Rectal smooth muscle tissue (tissue), 1 donor: ENCODE data around the gene CAPZB.
"Not testable (repeated sequence)": the region's sequence is repeated elsewhere in the genome, so short reads cannot be mapped to it uniquely, and the experiment has no call there.

Experiments used
- H3K27ac ChIP-seq: one replicate; pipeline ENCODE4 v1.7.0; 2013; ENCODE audit warnings: low read depth, low read length, inconsistent platforms
- H3K27me3 ChIP-seq: one replicate; pipeline ENCODE4 v1.7.0; 2013; ENCODE audit warnings: low read length; ENCODE audit not compliant: control insufficient read depth, insufficient read depth
- H3K36me3 ChIP-seq: one replicate; pipeline ENCODE4 v1.7.0; 2013; ENCODE audit warnings: low read length; ENCODE audit not compliant: control insufficient read depth, insufficient read depth
- H3K4me1 ChIP-seq: one replicate; pipeline ENCODE4 v1.7.0; 2013; ENCODE audit warnings: low read length; ENCODE audit not compliant: control insufficient read depth, insufficient read depth
- H3K4me3 ChIP-seq: one replicate; pipeline ENCODE4 v1.7.0; 2013; ENCODE audit warnings: low read length
- H3K9ac ChIP-seq: one replicate; pipeline ENCODE4 v1.7.0; 2013; ENCODE audit warnings: low read length

The CAPZB gene

GRCh38 chr1:19485362-19486187, at the start of gene CAPZB:
CAPZB (minus strand) TSS chr1:19485539; CDS start chr1:19485438, 101 bp downstream.
- Histone ChIP-seq H3K4me1 (peaks cover 42% of the 10 kb centered on the region), H3K9ac (peak within 1 kb of the TSS; percentile 92), H3K27ac (peak within 1 kb of the TSS; percentile 98), H3K27me3 (no peaks in the 10 kb centered on the region), H3K4me3 (peak within 1 kb of the TSS; percentile 84), H3K36me3 (no peaks in the 10 kb centered on the region)

GRCh38 chr1:19534281-19534680, 48.9 kb upstream of the CAPZB start:
- Histone ChIP-seq H3K36me3 (no peaks in the 10 kb centered on the region), H3K4me3 (no peak overlapping the region), H3K27me3 (no peaks in the 10 kb centered on the region), H3K4me1 (peaks cover 22% of the 10 kb centered on the region), H3K27ac (no peak overlapping the region), H3K9ac (no peak overlapping the region)

GRCh38 chr1:19533626-19534025, 48.3 kb upstream of the CAPZB start:
- peak overlapping the region; percentile 90 for H3K27ac ChIP-seq
- no peak overlapping the region for H3K9ac ChIP-seq
- peaks cover 22% of the 10 kb centered on the region for H3K4me1 ChIP-seq
- H3K4me3 ChIP-seq = no peak overlapping the region
- H3K27me3 ChIP-seq = no peaks in the 10 kb centered on the region
- H3K36me3 ChIP-seq = no peaks in the 10 kb centered on the region

- Histone ChIP-seq H3K4me3 (no peak overlapping the region), H3K27me3 (no peaks in the 10 kb centered on the region), H3K36me3 (no peaks in the 10 kb centered on the region), H3K9ac (no peak overlapping the region), H3K4me1 (peaks cover 22% of the 10 kb centered on the region), H3K27ac (peak overlapping the region; percentile 90)
Measured at GRCh38 chr1:19532519-19532918, 47.2 kb upstream of the CAPZB start.

GRCh38 chr1:19529664-19530063, 44.3 kb upstream of the CAPZB start:
- Histone ChIP-seq H3K27me3 (no peaks in the 10 kb centered on the region), H3K4me3 (no peak overlapping the region), H3K9ac (no peak overlapping the region), H3K36me3 (no peaks in the 10 kb centered on the region), H3K27ac (peak overlapping the region; percentile 84), H3K4me1 (peaks cover 22% of the 10 kb centered on the region)

GRCh38 chr1:19528438-19528837, 43.1 kb upstream of the CAPZB start:
- H3K27ac ChIP-seq = no peak overlapping the region
- H3K27me3 ChIP-seq = no peaks in the 10 kb centered on the region
- no peaks in the 10 kb centered on the region for H3K36me3 ChIP-seq
- H3K4me1 ChIP-seq = peaks cover 16% of the 10 kb centered on the region
- no peak overlapping the region for H3K9ac ChIP-seq
- H3K4me3 ChIP-seq = no peak overlapping the region

- no peaks in the 10 kb centered on the region for H3K27me3 ChIP-seq
- H3K27ac ChIP-seq = no peak overlapping the region
- H3K36me3 ChIP-seq = no peaks in the 10 kb centered on the region
- H3K9ac ChIP-seq = no peak overlapping the region
- peaks cover 7% of the 10 kb centered on the region for H3K4me1 ChIP-seq
- H3K4me3 ChIP-seq = no peak overlapping the region
Measured at GRCh38 chr1:19525607-19526545, 40.5 kb upstream of the CAPZB start.

- no peak overlapping the region for H3K4me3 ChIP-seq
- H3K27ac ChIP-seq = no peak overlapping the region
- H3K9ac ChIP-seq = no peak overlapping the region
- H3K27me3 ChIP-seq = no peaks in the 10 kb centered on the region
- no peaks in the 10 kb centered on the region for H3K36me3 ChIP-seq
- H3K4me1 ChIP-seq = peaks cover 2% of the 10 kb centered on the region
Measured at GRCh38 chr1:19524791-19525190, 39.5 kb upstream of the CAPZB start.

GRCh38 chr1:19522570-19522969, 37.2 kb upstream of the CAPZB start:
- H3K27ac ChIP-seq, H3K4me1 ChIP-seq, H3K9ac ChIP-seq, H3K4me3 ChIP-seq, H3K27me3 ChIP-seq, H3K36me3 ChIP-seq: not testable (repeated sequence)

- Histone ChIP-seq H3K27ac (no peak overlapping the region), H3K9ac (no peak overlapping the region), H3K27me3 (no peaks in the 10 kb centered on the region), H3K4me1 (no peaks in the 10 kb centered on the region), H3K4me3 (no peak overlapping the region), H3K36me3 (no peaks in the 10 kb centered on the region)
Measured at GRCh38 chr1:19521411-19521810, 36.1 kb upstream of the CAPZB start.

GRCh38 chr1:19517017-19517416, 31.7 kb upstream of the CAPZB start:
- Histone ChIP-seq H3K4me3 (no peak overlapping the region), H3K4me1 (peaks cover 3% of the 10 kb centered on the region), H3K9ac (no peak overlapping the region), H3K27me3 (no peaks in the 10 kb centered on the region), H3K27ac (no peak overlapping the region), H3K36me3 (no peaks in the 10 kb centered on the region)

- Histone ChIP-seq H3K36me3 (no peaks in the 10 kb centered on the region), H3K27me3 (no peaks in the 10 kb centered on the region), H3K4me1 (peaks cover 3% of the 10 kb centered on the region), H3K27ac (no peak overlapping the region), H3K9ac (no peak overlapping the region), H3K4me3 (no peak overlapping the region)
Measured at GRCh38 chr1:19515201-19515600, 29.9 kb upstream of the CAPZB start.
